Endothelial cell of umbilical vein (primary cell): ENCODE measurements around the gene PRKAR1B. TPM values are rescaled to one million over a fixed set of nuclear protein-coding genes. Genes with fewer than 3 reads are reported as not detected.

Experiments used
- BruUV-seq: library from RNA; stranded (reverse); fragments of 400-500 nt; replicated peaks from 2 replicates; lab custom pipeline; 2021; lab: Mats Ljungman, UMichigan
- CTCF ChIA-PET: fragments of 300-600, 350-600 bp; sonication (Branson Sonifier 250); formaldehyde crosslinking; loops from one replicate; lab custom pipeline; 2021; ENCODE audit warnings: antibody characterized with exemption, inconsistent platforms; lab: Charles Lee
- POLR2A ChIA-PET: fragments of 300-600, 350-600 bp; sonication (Branson Sonifier 250); formaldehyde crosslinking; loops from one replicate; lab custom pipeline; 2021; ENCODE audit warnings: antibody characterized with exemption, inconsistent platforms; lab: Charles Lee
- DNase-seq: peaks from one replicate; pipeline ENCODE4 v3.0.0-alpha.2; 2011; ENCODE audit warnings: low read depth, low spot score
- FAIRE-seq: peaks from 2 replicates; lab custom pipeline; 2011; peaks lifted over from hg19 to GRCh38; lab: Jason Lieb, UNC
- H2AFZ ChIP-seq: 2 replicates; pipeline ENCODE4 v1.6.0; 2012; ENCODE audit warnings: low read depth, low read length, control low read depth, inconsistent platforms
- H3K27ac ChIP-seq: 2 replicates; pipeline ENCODE4 v1.5.1; 2011; ENCODE audit warnings: low read depth, mild to moderate bottlenecking, control low read depth, low read length, moderate library complexity; ENCODE audit not compliant: insufficient read depth
- H3K27me3 ChIP-seq, 2 experiments: 2 replicates each; pipeline versions ENCODE4 v1.6.0 to v1.6.1; 2011; ENCODE audit warnings: low read length in 2 of 2, mixed read lengths in 1 of 2; ENCODE audit not compliant: control insufficient read depth in 2 of 2, insufficient read depth in 2 of 2
- H3K36me3 ChIP-seq, 2 experiments: 2 replicates in 1 of 2; 3 replicates in 1 of 2; pipeline ENCODE4 v1.5.1; 2011; ENCODE audit warnings: low read length in 2 of 2, mild to moderate bottlenecking in 1 of 2, moderate library complexity in 1 of 2; ENCODE audit not compliant: control insufficient read depth in 2 of 2, insufficient read depth in 2 of 2; ENCODE audit errors: extremely low read depth in 1 of 2
- H3K4me1 ChIP-seq: 3 replicates; pipeline ENCODE4 v1.5.1; 2011; ENCODE audit warnings: mild to moderate bottlenecking, low read length; ENCODE audit not compliant: control insufficient read depth, insufficient read depth; ENCODE audit errors: extremely low read depth
- H3K4me2 ChIP-seq: 2 replicates; pipeline ENCODE4 v1.6.1; 2011; ENCODE audit warnings: low read length, control low read depth, mixed read lengths; ENCODE audit not compliant: insufficient read depth
- H3K4me3 ChIP-seq, 3 experiments: fragments of 200-600 bp in 1 of 3; sonication (generic), shearing (Covaris generic) in 1 of 3; replicated peaks in 1 of 3; 2 replicates each; pipeline ENCODE4 v1.5.1; 2011 to 2016; ENCODE audit warnings: control low read depth in 3 of 3, low read length in 3 of 3, mild to moderate bottlenecking in 2 of 3, inconsistent platforms in 1 of 3, low read depth in 1 of 3, moderate library complexity in 1 of 3; ENCODE audit not compliant: insufficient read depth in 1 of 3
- H3K79me2 ChIP-seq: 2 replicates; pipeline ENCODE4 v1.6.0; 2012; ENCODE audit warnings: low read length, inconsistent platforms; ENCODE audit not compliant: control insufficient read depth, insufficient read depth
- H3K9ac ChIP-seq: replicated peaks from 2 replicates; pipeline ENCODE3; 2011; ENCODE audit warnings: low read length, control low read depth; ENCODE audit not compliant: insufficient read depth; ENCODE audit errors: extremely low read depth
- H3K9me1 ChIP-seq: replicated peaks from 3 replicates; pipeline ENCODE4 v1.6.0; 2011; ENCODE audit warnings: mild to moderate bottlenecking, low read length; ENCODE audit not compliant: control insufficient read depth, insufficient read depth; ENCODE audit errors: extremely low read depth
- H3K9me3 ChIP-seq: replicated peaks from 2 replicates; pipeline ENCODE4 v1.5.1; 2012; ENCODE audit warnings: low read length, inconsistent platforms; ENCODE audit not compliant: control insufficient read depth, insufficient read depth
- H4K20me1 ChIP-seq: replicated peaks from 2 replicates; pipeline ENCODE3; 2011; ENCODE audit warnings: mild to moderate bottlenecking, low read length; ENCODE audit not compliant: control insufficient read depth, insufficient read depth; ENCODE audit errors: extremely low read depth
- EZH2 ChIP-seq: IDR thresholded peaks from 2 replicates; pipeline ENCODE4 v1.6.1; 2012; ENCODE audit warnings: borderline replicate concordance, low read depth, mild to moderate bottlenecking, moderate library complexity, low read length, inconsistent platforms; ENCODE audit not compliant: severe bottlenecking
- FOS ChIP-seq: IDR thresholded peaks from 2 replicates; pipeline ENCODE4 v1.6.1; 2011; ENCODE audit warnings: mild to moderate bottlenecking, low read length, moderate library complexity, borderline replicate concordance; ENCODE audit not compliant: insufficient read depth
- JUN ChIP-seq: IDR thresholded peaks from 2 replicates; pipeline ENCODE4 v1.6.1; 2011; ENCODE audit warnings: borderline replicate concordance, low read depth; ENCODE audit not compliant: insufficient read length, insufficient read depth
- MAX ChIP-seq: IDR thresholded peaks from 2 replicates; pipeline ENCODE4 v1.6.1; 2011; ENCODE audit not compliant: insufficient read depth, insufficient read length
- POLR2A ChIP-seq: IDR thresholded peaks from 2 replicates; pipeline ENCODE4 v1.6.1; 2012; ENCODE audit warnings: low read depth, mild to moderate bottlenecking, control low read depth, low read length
- dilution Hi-C: fragments of 300-500 bp; cut with MboI; formaldehyde crosslinking; loops from one replicate; pipeline ENCODE4 v1.15.0; 2019; ENCODE audit warnings: low sequenced_read_pairs; ENCODE audit not compliant: extremely low pct_ligation_motif_present
- intact Hi-C: fragments of 100-400 bp; cut with micrococcal nuclease; formaldehyde crosslinking; loops from one replicate; pipeline ENCODE4 v1.10.0; 2022
- polyA plus RNA-seq, 4 experiments: library from polyadenylated mRNA; depleted of rRNA in 3 of 4; stranded (reverse) in 3 of 4; unstranded in 1 of 4; fragments of >200 nt; gene quantifications; 2 replicates each; pipeline versions ENCODE4 v1.2.1 to v1.2.3, GENCODE V29; 2011 to 2012; ENCODE audit warnings: missing spikeins in 1 of 4
- total RNA-seq: library from RNA; stranded (reverse); gene quantifications from 2 replicates; pipeline ENCODE4 v1.2.3, GENCODE V29; 2021

The PRKAR1B gene
- total and polyA plus RNA-seq, 2 donors (not counting 3 experiments of a cell fraction or from before 2014, with no cell fraction given) = 15.4 to 29.2 TPM

DNA sequence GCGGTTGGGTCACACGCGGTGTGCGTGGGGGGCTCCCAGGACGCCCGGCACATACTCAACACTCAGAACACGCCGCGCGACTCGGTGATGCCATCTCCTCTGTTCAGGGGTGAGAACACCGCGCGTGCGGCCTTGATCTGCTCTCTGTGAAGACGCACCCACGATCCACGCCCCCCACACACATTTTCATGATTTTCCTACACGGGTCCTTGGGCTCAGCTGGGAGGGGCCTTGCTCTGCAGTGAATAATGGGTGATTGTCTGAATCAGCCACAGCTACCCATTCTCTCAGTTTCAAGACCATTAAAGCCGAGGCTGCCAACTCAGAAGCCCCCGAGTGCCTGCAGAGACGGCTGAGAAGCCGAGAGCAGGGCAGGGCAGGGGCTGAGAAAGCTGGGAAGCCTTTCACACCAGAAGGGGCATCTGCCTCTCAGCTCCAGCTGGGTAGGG is 153.1 kb downstream of the PRKAR1B start:
- DNase-seq (no peak), FAIRE-seq (no peak)
- H3K4me1 ChIP-seq = no peaks in the 10 kb centered on the region
- no peak overlapping the region for H3K9ac ChIP-seq
- dilution Hi-C loops (no loop called here), intact Hi-C loops (no loop called here)
- BruUV-seq = no TSS peak
- ChIA-PET POLR2A (no interaction called here), CTCF (no interaction called here)
- no peak overlapping the region for H3K4me2 ChIP-seq
- no peaks in the 10 kb centered on the region for H3K36me3 ChIP-seq
- H3K79me2 ChIP-seq = no peaks in the 10 kb centered on the region
- H2AFZ ChIP-seq = no peak overlapping the region
- TF ChIP-seq JUN (no peak), EZH2 (no peak), MAX (no peak)
- no peak overlapping the region for H3K27ac ChIP-seq
- H3K27me3 ChIP-seq = no peaks in the 10 kb centered on the region
- no peaks in the 10 kb centered on the region for H3K9me1 ChIP-seq
- no peak overlapping the region for H3K4me3 ChIP-seq
- no peaks in the 10 kb centered on the region for H3K9me3 ChIP-seq
- H4K20me1 ChIP-seq = no peaks in the 10 kb centered on the region

DNA sequence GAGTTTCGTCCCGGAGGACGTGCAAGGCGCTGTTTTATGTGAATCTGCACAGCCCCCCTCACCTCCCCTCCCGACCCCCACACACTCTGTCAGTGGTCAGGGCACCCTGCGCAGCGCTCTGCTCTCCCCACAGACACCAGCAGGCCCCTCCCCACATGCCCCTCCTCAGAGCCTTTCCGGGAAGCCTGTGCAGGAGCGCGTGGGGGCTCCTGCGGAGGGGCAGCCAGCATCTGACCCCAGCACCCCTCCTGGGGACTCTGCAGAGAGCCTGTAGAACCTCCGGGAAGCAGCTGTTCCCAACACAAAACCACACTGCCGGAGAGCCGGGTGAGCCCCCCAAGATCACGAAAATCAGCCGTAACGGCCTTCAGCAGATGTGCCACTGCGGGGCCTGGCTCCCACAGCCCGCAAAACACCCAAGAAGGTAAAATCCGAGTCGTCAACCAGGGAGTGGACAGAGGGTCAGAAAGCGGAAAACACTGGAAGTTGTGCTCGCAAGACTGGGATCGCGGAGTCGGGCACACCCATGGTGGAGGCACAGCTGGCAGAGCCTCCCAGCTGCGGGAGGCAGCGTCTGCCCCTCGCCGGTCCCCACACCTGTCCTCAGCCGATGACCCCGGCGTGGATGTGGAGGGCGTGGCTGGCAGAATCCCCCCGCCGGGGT is 153.7 kb downstream of the PRKAR1B start:
- Histone ChIP-seq H3K27me3 (no peaks in the 10 kb centered on the region), H3K9me1 (no peaks in the 10 kb centered on the region), H3K9ac (no peak overlapping the region), H4K20me1 (no peaks in the 10 kb centered on the region), H3K9me3 (no peaks in the 10 kb centered on the region), H3K4me2 (no peak overlapping the region), H3K79me2 (no peaks in the 10 kb centered on the region), H3K4me1 (no peaks in the 10 kb centered on the region), H2AFZ (no peak overlapping the region), H3K4me3 (no peak overlapping the region), H3K36me3 (no peaks in the 10 kb centered on the region), H3K27ac (no peak overlapping the region)
- no TSS peak for BruUV-seq
- DNase-seq = no peak
- dilution Hi-C loops (no loop called here), intact Hi-C loops (no loop called here)
- POLR2A ChIA-PET = no interaction called here
- FAIRE-seq = no peak
- TF ChIP-seq POLR2A (no peak), MAX (no peak), FOS (no peak)
- CTCF ChIA-PET = no interaction called here
